ENCODE results near the gene NT5DC3.

The NT5DC3 gene

DNA sequence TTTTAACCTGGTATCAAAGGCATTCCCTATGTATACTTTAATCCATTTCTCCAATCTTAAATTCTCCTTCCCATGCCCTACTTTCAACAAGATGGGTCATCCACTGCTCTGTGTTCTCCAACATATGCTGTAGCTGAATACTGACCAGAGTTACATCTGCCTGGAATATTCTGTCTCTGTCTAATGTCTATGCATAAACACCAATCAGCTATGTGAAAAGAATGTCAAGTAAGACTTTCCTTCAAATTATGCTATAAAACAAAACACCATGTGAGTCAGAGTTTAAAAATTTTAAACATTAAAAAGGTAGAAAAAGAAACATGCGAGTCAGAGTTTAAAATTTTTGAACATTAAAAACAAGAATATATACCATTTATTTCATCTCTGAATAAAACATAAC lies 19.3 kb downstream of the NT5DC3 start:
- Histone ChIP-seq H3K4me1 (ENCODE audit: control insufficient read depth in 1 of 2, insufficient read depth in 2 of 2, low read length in 2 of 2) (no peaks in the 10 kb centered on the region), H3K9ac (ENCODE audit: low read depth in 1 of 2, low read length in 2 of 2) (no peak overlapping the region), H3K9me3 (ENCODE audit: control insufficient read depth in 1 of 2, low read length in 2 of 2) (no peaks in the 10 kb centered on the region), H3K27ac (ENCODE audit: low read depth, low read length) (no peak overlapping the region), H3K4me3 (ENCODE audit: low read depth in 1 of 2, low read length in 2 of 2) (no peak overlapping the region), H3K27me3 (ENCODE audit: control insufficient read depth in 1 of 2, insufficient read depth in 2 of 2, low read length in 2 of 2) (no peaks in the 10 kb centered on the region), H3K36me3 (ENCODE audit: control insufficient read depth in 1 of 2, insufficient read depth in 2 of 2, low read length in 2 of 2) (no peaks in the 10 kb centered on the region)

DNA sequence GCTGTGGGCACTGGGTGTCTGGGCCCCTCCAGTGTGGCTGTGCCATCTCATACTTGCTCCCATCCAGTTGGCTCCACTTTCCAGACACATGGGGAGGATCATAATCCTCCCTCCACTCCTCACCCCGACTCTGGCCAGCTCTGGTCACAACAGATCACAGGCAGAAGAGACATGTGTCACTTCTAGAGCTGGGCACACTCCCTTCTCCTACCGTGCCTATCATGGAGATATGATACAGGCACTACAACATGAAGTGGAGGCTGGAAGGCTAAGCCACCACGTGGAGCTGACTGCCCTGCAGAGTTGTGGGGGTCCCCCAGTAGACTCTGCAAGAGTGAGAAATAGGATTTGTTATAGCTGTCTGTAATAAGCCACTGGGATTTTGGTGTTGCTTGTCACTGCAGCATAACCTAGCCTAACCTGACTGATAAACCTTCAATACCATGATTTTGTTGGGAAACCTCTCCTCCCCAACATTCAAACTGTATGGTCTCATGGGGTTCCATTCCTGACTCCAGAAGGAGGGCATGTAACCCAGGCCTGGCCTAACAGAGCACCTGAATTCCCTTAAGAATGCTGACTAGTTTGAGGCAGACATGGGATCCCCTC lies 20.0 kb downstream of the NT5DC3 start:
- no peak overlapping the region for H3K9ac ChIP-seq (ENCODE audit: low read depth in 1 of 2, low read length in 2 of 2)
- no peaks in the 10 kb centered on the region for H3K27me3 ChIP-seq (ENCODE audit: control insufficient read depth in 1 of 2, insufficient read depth in 2 of 2, low read length in 2 of 2)
- H3K36me3 ChIP-seq (ENCODE audit: control insufficient read depth in 1 of 2, insufficient read depth in 2 of 2, low read length in 2 of 2): no peaks in the 10 kb centered on the region
- H3K4me3 ChIP-seq (ENCODE audit: low read depth in 1 of 2, low read length in 2 of 2): no peak overlapping the region
- H3K9me3 ChIP-seq (ENCODE audit: control insufficient read depth in 1 of 2, low read length in 2 of 2): no peaks in the 10 kb centered on the region
- no peak overlapping the region for H3K27ac ChIP-seq (ENCODE audit: low read depth, low read length)
- H3K4me1 ChIP-seq (ENCODE audit: control insufficient read depth in 1 of 2, insufficient read depth in 2 of 2, low read length in 2 of 2): no peaks in the 10 kb centered on the region

DNA sequence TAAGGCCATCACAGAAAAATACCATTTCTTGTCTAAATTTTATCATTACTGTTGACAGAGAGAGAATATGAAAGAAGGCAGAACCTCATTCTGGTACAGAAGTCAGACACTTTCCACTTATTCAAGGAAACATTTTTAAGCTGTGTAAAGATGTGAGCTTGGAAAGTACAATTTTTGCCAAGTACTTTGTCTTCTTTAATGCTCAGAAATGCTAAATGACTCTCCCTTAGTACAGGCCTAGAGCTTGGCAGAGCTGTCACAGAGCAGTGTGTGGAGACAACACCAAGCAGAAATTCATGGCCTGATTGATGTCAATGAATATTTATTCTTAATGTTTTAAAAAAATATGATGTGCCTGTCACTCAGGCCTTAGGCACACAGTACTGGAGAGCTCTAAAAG lies 20.7 kb downstream of the NT5DC3 start:
- Histone ChIP-seq H3K9me3 (ENCODE audit: control insufficient read depth in 1 of 2, low read length in 2 of 2) (no peaks in the 10 kb centered on the region), H3K9ac (ENCODE audit: low read depth in 1 of 2, low read length in 2 of 2) (no peak overlapping the region), H3K4me1 (ENCODE audit: control insufficient read depth in 1 of 2, insufficient read depth in 2 of 2, low read length in 2 of 2) (no peaks in the 10 kb centered on the region), H3K27me3 (ENCODE audit: control insufficient read depth in 1 of 2, insufficient read depth in 2 of 2, low read length in 2 of 2) (no peaks in the 10 kb centered on the region), H3K4me3 (ENCODE audit: low read depth in 1 of 2, low read length in 2 of 2) (no peak overlapping the region), H3K36me3 (ENCODE audit: control insufficient read depth in 1 of 2, insufficient read depth in 2 of 2, low read length in 2 of 2) (no peaks in the 10 kb centered on the region), H3K27ac (ENCODE audit: low read depth, low read length) (no peak overlapping the region)

DNA sequence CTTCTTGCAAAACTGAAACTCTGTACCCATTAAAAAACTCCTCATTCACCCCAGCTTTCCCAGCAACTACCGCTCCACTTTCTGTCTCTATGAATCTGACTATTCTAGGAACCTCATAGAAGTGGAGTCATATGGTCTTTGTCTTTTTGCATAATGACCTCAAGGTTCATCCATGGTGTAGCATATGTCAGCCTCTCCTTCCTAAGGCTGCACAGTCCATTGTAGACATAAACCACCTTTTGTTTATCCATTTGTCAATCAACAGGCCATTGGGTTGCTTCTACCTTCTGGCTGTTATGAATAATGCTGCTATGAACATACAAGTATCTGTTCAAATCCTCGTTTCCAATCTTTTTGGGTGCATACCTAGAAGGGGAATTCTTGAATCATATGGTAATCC lies 21.1 kb downstream of the NT5DC3 start:
- Histone ChIP-seq H3K27ac (ENCODE audit: low read depth, low read length) (no peak overlapping the region), H3K9me3 (ENCODE audit: control insufficient read depth in 1 of 2, low read length in 2 of 2) (no peaks in the 10 kb centered on the region), H3K4me3 (ENCODE audit: low read depth in 1 of 2, low read length in 2 of 2) (no peak overlapping the region), H3K27me3 (ENCODE audit: control insufficient read depth in 1 of 2, insufficient read depth in 2 of 2, low read length in 2 of 2) (no peaks in the 10 kb centered on the region), H3K9ac (ENCODE audit: low read depth in 1 of 2, low read length in 2 of 2) (no peak overlapping the region), H3K36me3 (ENCODE audit: control insufficient read depth in 1 of 2, insufficient read depth in 2 of 2, low read length in 2 of 2) (no peaks in the 10 kb centered on the region), H3K4me1 (ENCODE audit: control insufficient read depth in 1 of 2, insufficient read depth in 2 of 2, low read length in 2 of 2) (no peaks in the 10 kb centered on the region)

DNA sequence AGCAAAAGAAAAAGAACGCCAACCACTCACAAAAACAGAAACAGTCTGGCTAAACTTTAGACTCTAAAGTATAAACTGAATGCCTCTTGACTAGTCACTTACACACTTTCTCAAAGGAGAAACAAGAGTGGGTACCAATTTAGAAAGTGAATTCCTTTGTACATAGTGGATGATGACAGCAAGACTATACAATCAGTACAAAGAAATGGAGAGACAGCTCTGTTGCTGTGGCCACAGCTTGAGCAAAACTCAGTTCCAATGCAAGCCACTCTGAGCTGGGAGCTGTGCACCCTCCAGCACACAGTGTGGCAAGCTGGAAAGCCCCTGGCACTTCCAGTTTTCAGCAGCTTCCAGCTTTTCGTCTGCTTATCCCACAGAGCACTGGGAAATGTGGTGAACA lies 21.7 kb downstream of the NT5DC3 start:
- Histone ChIP-seq H3K9me3 (ENCODE audit: control insufficient read depth in 1 of 2, low read length in 2 of 2) (no peaks in the 10 kb centered on the region), H3K4me3 (ENCODE audit: low read depth in 1 of 2, low read length in 2 of 2) (no peak overlapping the region), H3K9ac (ENCODE audit: low read depth in 1 of 2, low read length in 2 of 2) (no peak overlapping the region), H3K27ac (ENCODE audit: low read depth, low read length) (no peak overlapping the region), H3K4me1 (ENCODE audit: control insufficient read depth in 1 of 2, insufficient read depth in 2 of 2, low read length in 2 of 2) (no peaks in the 10 kb centered on the region), H3K27me3 (ENCODE audit: control insufficient read depth in 1 of 2, insufficient read depth in 2 of 2, low read length in 2 of 2) (no peaks in the 10 kb centered on the region), H3K36me3 (ENCODE audit: control insufficient read depth in 1 of 2, insufficient read depth in 2 of 2, low read length in 2 of 2) (no peaks in the 10 kb centered on the region)

DNA sequence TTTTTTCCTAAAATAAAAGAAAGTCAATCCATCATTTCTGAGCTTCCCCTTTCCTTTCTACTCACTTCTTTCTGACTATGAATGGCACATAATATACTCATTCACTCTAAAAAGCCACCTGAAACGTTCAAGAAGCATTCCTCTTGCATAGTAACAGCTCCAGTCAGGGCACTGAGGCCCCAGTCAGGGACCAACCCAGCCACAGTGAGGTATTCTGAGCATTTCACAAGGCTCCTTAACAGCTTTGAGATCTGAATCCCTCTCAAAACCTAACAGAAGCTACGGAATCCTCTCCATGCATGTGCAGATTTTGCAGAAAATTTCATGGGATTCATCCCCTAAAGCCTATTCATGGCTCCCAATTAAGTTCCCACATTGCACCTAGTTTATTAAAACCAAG lies 23.2 kb downstream of the NT5DC3 start:
- Histone ChIP-seq H3K4me1 (ENCODE audit: control insufficient read depth in 1 of 2, insufficient read depth in 2 of 2, low read length in 2 of 2) (no peaks in the 10 kb centered on the region), H3K36me3 (ENCODE audit: control insufficient read depth in 1 of 2, insufficient read depth in 2 of 2, low read length in 2 of 2) (peaks cover 0 to 3% of the 10 kb centered on the region in 2 donors), H3K4me3 (ENCODE audit: low read depth in 1 of 2, low read length in 2 of 2) (no peak overlapping the region), H3K9ac (ENCODE audit: low read depth in 1 of 2, low read length in 2 of 2) (no peak overlapping the region), H3K9me3 (ENCODE audit: control insufficient read depth in 1 of 2, low read length in 2 of 2) (no peaks in the 10 kb centered on the region), H3K27me3 (ENCODE audit: control insufficient read depth in 1 of 2, insufficient read depth in 2 of 2, low read length in 2 of 2) (no peaks in the 10 kb centered on the region), H3K27ac (ENCODE audit: low read depth, low read length) (no peak overlapping the region)

DNA sequence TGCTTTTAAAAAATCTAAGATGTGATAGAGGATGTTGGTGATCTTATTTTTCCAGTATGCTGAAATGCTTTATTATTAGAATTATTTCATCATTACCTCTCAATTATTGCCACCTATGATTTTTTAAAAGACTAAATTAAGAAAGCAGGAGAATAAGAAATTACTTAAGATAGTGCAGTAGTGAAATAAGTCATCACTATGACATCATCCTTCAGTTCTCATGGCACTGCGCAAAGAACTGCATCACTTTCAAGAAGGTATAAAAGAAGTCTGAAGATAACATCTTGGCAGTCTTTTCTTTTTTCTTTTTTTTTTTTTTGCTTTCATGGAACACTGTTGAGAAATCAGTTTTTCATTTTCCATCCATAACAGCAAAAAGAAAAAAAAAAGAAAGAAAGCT lies 24.4 kb downstream of the NT5DC3 start:
- Histone ChIP-seq H3K27ac (ENCODE audit: low read depth, low read length) (no peak overlapping the region), H3K36me3 (ENCODE audit: control insufficient read depth in 1 of 2, insufficient read depth in 2 of 2, low read length in 2 of 2) (peaks cover 0 to 3% of the 10 kb centered on the region in 2 donors), H3K9me3 (ENCODE audit: control insufficient read depth in 1 of 2, low read length in 2 of 2) (no peaks in the 10 kb centered on the region), H3K4me3 (ENCODE audit: low read depth in 1 of 2, low read length in 2 of 2) (no peak overlapping the region), H3K27me3 (ENCODE audit: control insufficient read depth in 1 of 2, insufficient read depth in 2 of 2, low read length in 2 of 2) (no peaks in the 10 kb centered on the region), H3K4me1 (ENCODE audit: control insufficient read depth in 1 of 2, insufficient read depth in 2 of 2, low read length in 2 of 2) (no peaks in the 10 kb centered on the region), H3K9ac (ENCODE audit: low read depth in 1 of 2, low read length in 2 of 2) (no peak overlapping the region)

DNA sequence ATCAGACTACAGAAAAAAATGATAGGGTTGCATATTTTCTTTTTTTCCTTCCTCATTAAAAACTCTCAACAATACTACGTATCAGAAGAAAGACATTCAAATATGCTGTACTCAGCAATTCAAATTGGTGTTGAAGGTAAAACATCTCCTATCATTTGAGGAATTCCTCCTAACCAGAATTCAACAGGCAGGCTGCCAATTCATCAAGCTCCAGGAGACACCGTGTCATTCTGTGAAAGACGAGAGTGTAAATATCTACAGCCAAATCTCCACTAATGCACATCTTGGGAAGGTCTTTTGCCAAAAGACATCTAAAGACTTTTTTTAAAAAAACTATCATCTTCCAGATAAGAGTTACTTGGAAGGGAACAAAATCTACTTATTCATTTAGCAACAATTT lies 26.6 kb downstream of the NT5DC3 start:
- Histone ChIP-seq H3K4me1 (ENCODE audit: control insufficient read depth in 1 of 2, insufficient read depth in 2 of 2, low read length in 2 of 2) (no peaks in the 10 kb centered on the region), H3K4me3 (ENCODE audit: low read depth in 1 of 2, low read length in 2 of 2) (no peak overlapping the region), H3K9ac (ENCODE audit: low read depth in 1 of 2, low read length in 2 of 2) (no peak overlapping the region), H3K9me3 (ENCODE audit: control insufficient read depth in 1 of 2, low read length in 2 of 2) (no peaks in the 10 kb centered on the region), H3K36me3 (ENCODE audit: control insufficient read depth in 1 of 2, insufficient read depth in 2 of 2, low read length in 2 of 2) (peaks cover 0 to 3% of the 10 kb centered on the region in 2 donors), H3K27me3 (ENCODE audit: control insufficient read depth in 1 of 2, insufficient read depth in 2 of 2, low read length in 2 of 2) (no peaks in the 10 kb centered on the region), H3K27ac (ENCODE audit: low read depth, low read length) (no peak overlapping the region)

DNA sequence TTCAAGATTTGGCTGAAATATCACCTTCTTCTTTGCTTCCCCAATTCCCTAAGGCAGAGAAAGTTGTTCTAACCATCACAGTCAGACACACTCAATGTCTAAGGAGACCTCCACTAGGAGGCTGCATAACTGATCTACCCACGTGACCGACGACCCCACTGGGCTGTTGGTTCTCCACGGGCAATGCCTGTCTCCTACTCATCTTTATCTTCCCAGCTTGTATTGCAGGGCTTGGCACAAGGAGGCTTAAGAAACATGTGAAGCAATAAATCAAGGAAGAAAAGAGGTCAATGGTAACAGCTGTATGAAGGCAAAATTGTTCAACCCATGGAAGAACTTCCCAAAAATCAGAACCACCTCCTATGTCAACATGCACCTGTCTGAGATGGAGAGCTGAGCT lies 27.1 kb downstream of the NT5DC3 start:
- H3K9ac ChIP-seq (ENCODE audit: low read depth in 1 of 2, low read length in 2 of 2): no peak overlapping the region
- peaks cover 0 to 3% of the 10 kb centered on the region in 2 donors for H3K36me3 ChIP-seq (ENCODE audit: control insufficient read depth in 1 of 2, insufficient read depth in 2 of 2, low read length in 2 of 2)
- no peaks in the 10 kb centered on the region for H3K9me3 ChIP-seq (ENCODE audit: control insufficient read depth in 1 of 2, low read length in 2 of 2)
- no peak overlapping the region for H3K27ac ChIP-seq (ENCODE audit: low read depth, low read length)
- no peaks in the 10 kb centered on the region for H3K4me1 ChIP-seq (ENCODE audit: control insufficient read depth in 1 of 2, insufficient read depth in 2 of 2, low read length in 2 of 2)
- H3K27me3 ChIP-seq (ENCODE audit: control insufficient read depth in 1 of 2, insufficient read depth in 2 of 2, low read length in 2 of 2): no peaks in the 10 kb centered on the region
- H3K4me3 ChIP-seq (ENCODE audit: low read depth in 1 of 2, low read length in 2 of 2): no peak overlapping the region

DNA sequence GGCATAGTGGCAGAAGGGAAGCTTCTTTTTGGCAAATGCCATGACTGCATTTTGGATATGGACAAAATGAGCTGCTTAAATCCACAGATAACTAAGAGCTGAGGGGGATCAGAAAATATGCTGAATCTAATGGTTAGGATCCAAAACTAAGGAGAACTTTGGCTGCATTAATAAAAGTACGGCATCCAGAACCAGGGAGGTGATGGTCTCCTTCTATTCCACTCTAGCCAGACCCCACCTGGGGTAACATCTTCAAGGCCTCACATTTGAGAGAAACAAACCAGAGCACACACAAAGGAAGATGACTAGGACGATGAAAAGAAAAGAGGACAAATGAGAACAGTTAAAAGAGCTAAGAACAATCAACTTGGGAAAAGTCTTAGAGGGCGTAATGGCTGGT lies 27.6 kb downstream of the NT5DC3 start:
- H3K4me1 ChIP-seq (ENCODE audit: control insufficient read depth in 1 of 2, insufficient read depth in 2 of 2, low read length in 2 of 2): no peaks in the 10 kb centered on the region

DNA sequence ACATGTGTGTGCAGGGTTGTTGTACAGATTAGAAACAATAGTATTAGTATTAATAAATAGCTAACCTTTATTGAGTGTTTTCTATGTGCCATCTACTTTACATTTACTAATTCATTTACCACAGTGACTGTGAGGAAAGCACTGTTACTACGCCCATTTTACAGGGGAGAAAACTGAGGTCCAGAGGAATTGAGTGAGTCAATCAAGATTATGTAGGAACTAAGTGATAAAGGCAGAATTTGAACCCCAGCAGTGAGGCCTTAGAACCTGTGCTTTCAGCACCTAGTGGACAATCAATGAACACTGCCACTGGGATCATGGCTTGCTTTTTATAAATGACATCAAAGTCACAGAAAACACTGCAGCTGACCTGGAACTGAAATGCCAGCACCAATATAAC lies 28.2 kb downstream of the NT5DC3 start:
- no peaks in the 10 kb centered on the region for H3K27me3 ChIP-seq (ENCODE audit: control insufficient read depth in 1 of 2, insufficient read depth in 2 of 2, low read length in 2 of 2)
- H3K4me1 ChIP-seq (ENCODE audit: control insufficient read depth in 1 of 2, insufficient read depth in 2 of 2, low read length in 2 of 2): no peaks in the 10 kb centered on the region
- no peak overlapping the region for H3K9ac ChIP-seq (ENCODE audit: low read depth in 1 of 2, low read length in 2 of 2)
- H3K4me3 ChIP-seq (ENCODE audit: low read depth in 1 of 2, low read length in 2 of 2): no peak overlapping the region
- no peaks in the 10 kb centered on the region for H3K9me3 ChIP-seq (ENCODE audit: control insufficient read depth in 1 of 2, low read length in 2 of 2)
- H3K36me3 ChIP-seq (ENCODE audit: control insufficient read depth in 1 of 2, insufficient read depth in 2 of 2, low read length in 2 of 2): peaks cover 0 to 3% of the 10 kb centered on the region in 2 donors
- H3K27ac ChIP-seq (ENCODE audit: low read depth, low read length): no peak overlapping the region

More for the DNA sequence above, 27.6 kb downstream of the NT5DC3 start:
- H3K9me3 ChIP-seq (ENCODE audit: control insufficient read depth in 1 of 2, low read length in 2 of 2): no peaks in the 10 kb centered on the region
- H3K27ac ChIP-seq (ENCODE audit: low read depth, low read length): no peak overlapping the region
- no peaks in the 10 kb centered on the region for H3K27me3 ChIP-seq (ENCODE audit: control insufficient read depth in 1 of 2, insufficient read depth in 2 of 2, low read length in 2 of 2)
- peaks cover 0 to 3% of the 10 kb centered on the region in 2 donors for H3K36me3 ChIP-seq (ENCODE audit: control insufficient read depth in 1 of 2, insufficient read depth in 2 of 2, low read length in 2 of 2)
- H3K9ac ChIP-seq (ENCODE audit: low read depth in 1 of 2, low read length in 2 of 2): no peak overlapping the region
- H3K4me3 ChIP-seq (ENCODE audit: low read depth in 1 of 2, low read length in 2 of 2): no peak overlapping the region
